SKM-1 (cell line): ENCODE data around the gene CUL1.

Experiments used
- DNase-seq: peaks from one replicate; lab custom pipeline; 2025; ENCODE audit not compliant: unreplicated experiment; lab: John Stamatoyannopoulos, UW

CUL1 gene

DNA sequence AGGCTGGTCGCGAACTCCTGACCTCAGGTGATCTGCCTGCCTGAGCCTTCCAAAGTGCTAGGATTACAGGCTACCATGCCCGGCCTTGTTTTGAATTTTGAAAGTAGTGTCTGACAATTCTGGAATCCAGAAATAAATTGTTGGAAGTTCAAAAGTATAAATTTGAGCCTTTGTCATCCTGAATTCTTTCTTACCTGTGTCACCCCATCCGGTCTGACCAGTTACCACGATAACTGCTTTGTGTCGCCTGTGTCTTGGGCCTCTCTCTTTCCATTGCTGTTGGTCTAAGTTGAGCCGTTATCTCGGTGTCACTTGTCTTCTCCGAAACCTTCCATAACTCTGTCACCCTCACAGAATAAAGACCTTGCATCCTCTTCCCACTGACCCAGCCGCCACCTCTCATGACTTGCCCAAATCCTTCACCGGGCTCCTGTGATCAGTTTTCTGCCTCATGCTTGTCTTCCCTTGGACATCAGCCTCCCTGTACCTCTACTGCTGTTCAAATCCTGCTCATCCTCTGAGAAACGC lies 18.6 kb downstream of the CUL1 start:
- DNase-seq: no peak

DNA sequence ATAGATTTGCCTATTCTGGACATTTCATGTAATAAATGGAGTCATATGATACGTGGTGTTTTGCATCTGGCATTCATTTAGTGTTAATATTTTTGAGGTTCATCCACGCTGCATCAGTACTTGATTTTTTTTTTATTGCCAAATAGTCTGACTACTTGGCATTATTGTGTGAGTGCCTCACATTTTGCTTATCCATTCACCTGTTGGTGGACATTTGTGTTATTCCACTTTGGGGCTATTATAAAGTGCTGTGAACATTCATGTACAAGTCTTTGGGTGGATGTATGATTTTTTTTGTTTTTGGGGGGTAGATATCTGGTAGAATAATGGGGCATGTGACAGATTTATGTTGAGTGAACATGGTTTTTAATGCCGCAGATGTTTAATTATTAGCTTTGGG lies 19.7 kb downstream of the CUL1 start:
- DNase-seq: no peak

DNA sequence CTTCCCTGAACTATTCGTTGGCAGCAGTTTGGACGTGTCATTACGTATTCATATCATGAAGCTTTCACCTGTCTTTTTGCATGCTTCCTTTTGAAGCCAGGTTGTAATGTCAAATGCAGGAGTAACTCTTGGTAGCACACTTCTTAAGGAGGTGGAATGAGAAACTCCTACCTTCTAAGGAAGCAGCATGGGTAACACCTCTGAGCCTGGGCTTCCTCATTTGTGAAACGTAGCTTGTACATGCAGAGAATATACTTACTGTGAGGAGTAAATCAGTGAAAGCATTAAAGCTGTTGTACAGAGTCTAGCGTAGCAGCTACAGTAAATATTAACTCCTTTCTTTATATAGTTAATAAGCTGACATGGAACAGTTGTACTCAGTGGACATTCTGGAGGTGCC lies 21.1 kb downstream of the CUL1 start:
- no peak for DNase-seq

DNA sequence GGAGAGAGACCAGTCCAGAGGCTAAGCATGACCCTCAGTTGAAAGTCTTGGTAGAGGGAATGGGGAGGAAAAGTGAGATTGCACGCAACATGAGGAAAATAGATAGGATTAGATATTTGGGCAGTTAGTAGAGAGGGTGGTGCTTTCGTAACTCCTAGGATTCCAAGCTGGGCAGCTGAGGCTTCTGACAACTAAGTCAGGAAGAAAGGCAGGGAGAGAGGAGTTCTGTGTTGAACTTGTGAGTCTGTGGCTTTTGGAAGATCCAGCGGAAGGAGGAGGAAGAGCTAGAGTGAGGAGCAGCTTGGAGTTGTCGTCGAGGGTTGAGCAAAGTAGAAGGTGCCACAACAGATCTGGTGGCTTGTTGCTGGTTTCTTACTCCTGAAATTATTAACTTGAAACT lies 21.8 kb downstream of the CUL1 start:
- no peak for DNase-seq

DNA sequence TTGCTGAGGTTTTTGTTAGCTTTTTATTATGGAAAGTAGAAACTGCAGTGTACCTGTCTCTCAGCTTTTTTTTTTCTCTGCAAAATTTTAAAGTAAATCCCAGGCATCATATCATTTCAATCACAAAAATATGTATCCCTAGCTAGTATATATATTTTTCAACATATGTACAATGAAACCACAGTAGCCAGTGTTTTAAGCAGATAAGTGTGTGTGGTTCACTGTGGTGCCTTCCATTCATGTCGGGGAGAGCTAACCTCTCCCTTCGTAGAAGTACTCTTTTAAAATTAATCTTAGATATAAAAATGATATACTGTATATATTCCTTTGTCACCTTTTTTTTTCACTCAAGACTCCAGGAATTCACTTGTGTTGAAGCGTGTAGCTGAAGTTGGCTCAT lies 22.7 kb downstream of the CUL1 start:
- no peak for DNase-seq

DNA sequence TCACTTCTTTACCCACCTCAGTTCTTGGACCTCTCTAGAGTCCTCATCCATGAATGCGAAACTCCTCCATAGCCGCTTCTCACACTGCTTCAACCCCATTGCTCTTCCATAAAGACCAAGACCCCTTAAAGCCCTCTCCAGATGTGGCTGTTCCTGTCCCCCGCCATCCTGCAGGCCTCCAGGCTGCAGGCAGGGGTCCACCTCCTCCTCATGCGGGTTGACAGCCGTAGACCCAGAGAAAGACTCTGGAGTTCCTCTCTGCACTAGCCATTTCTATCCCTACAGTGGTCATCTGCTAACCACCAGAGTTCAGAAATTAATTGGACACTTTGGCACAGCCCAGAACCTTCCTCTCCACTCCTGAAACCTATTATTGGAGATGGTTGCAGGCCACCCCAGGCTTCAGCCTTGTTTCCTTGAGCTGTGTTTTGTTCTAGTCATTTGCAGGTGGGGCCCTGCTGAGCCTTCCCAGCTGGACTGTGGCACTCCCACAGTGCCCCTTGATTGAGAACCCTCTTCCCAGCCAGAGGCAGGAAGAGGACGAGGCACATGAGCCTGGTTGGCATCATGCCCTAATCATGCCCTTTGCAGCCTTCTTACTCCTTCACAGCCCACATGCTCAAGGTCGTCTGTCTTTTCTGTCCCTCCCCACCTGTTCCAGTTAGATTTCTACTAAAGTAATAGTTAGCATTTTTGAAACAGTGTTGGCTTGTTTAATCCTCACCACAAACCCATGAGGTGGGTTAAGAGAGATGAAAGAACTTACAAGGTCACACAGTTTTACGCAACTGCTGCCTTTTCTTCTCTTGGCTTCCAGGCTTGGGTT lies 23.9 kb downstream of the CUL1 start:
- DNase-seq: no peak

DNA sequence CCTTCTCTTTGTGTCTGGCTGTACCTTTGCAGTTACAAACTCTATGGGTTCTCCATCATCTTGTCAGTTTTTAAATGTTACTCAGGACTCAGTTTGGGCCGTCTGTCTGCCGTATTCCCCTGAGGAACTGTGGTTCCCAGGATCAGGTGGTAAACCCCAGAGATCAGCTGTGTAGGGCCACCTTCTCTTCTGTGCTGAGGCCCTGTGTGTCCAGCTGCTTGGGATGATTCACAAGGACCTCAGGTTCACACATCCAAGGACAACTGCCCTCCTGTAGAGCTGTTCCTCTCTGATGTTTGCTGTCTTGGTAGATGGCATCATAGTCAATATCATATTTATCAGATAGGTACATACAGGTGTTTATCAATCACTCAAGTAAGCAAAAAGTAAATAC lies 24.5 kb downstream of the CUL1 start:
- DNase-seq: no peak

DNA sequence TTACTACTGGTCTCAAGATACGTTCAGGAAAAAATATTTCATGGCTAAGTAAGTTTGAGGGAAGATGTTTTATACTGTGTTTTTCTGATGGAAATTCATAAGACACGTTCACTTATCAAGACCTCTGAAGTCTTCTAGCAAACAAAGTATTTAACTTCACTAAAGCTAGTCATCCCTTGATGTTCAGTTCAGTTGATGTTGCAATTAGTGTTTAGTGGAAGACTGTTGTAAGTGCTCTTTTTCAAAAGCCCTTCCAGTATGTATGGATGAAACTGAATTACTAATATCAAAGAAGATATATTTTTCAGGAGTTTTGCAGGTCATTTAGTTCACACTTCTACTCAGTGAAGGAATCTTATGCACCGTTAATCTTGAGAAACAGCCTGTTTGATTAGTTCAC lies 25.1 kb downstream of the CUL1 start:
- no peak for DNase-seq

DNA sequence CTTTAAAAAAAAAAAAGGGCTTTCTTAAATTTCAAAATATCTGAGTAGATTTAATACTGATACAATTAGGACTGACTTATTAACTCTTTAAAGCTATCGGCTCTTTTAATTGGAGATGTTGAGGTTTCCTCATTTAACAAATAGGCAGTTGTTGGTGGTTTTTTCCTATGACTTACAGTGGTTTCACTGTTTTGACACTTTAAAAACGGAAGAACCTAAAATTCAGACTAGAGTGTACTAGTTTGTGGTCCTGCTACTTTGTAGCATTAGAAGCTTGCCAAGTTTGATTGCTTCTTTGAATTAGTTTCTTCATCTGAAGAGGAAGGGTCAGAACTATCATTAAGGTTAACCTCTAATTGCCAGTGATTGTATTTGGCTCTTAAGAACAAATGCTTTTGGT lies 27.7 kb downstream of the CUL1 start:
- DNase-seq: no peak

DNA sequence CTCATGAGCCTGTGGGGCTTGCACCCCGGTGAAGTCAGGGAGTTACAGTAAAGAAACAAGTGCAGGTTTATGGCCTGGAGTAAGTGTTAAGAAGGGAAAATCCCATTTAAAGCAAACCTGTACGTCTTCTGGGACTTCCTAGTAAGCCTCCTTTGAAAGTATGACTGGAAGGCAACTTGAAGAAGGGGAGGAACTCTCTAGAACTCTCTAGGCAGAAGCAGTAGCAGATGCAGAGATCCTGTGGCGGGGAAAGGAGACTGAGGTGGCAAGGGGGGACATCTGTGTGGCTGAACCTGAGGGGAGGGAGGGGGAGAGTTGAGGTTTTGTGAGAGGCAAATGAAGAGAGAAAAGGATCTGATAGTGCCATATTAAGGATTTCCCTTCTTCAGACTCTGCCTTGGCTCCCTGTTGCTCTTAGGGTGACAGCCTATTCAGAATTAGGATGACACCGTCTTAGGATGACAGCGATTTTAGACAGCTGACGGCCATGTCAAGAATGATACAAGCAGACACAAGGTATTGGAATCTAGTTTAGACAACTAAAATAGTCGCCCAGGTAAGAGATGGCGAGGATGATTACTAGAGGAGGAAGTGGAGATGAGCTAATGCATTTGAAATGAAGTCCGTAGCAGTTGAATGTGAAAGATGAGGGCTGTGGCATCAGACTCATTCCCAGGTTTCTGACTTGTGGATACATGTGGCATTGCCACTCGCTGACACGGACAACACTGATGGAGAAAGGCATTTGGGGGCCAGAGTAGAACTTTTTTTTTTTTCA lies 29.0 kb downstream of the CUL1 start:
- no peak for DNase-seq

DNA sequence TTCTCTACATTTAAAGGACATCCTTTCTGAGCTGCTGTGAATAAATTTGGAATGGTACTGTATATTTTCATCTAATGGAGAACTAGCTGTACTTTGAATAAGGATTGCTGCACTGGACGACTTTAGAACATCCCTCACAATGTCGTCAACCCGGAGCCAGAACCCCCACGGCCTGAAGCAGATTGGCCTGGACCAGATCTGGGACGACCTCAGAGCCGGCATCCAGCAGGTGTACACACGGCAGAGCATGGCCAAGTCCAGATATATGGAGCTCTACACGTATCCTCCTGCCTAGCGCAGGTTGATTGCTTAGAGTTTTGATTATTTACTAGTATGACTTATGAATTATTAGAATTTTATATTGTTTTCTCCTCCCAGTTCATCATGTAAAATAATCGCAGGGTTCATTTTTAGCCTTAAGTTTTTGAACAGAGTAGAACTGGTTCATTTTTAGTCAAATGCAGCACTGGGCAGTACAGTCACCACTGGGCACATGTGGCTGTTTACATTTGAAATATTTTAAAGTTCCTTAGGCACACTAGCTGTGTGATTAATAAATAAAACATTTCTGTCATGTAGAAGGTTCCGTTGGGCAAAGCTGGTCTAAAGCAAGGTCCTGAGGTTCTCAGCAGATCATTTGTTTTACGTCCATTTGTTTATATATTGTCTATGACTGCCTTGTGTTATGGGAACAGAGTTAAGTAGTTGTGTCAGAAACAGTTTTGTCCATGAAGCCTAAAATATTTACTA lies 31.5 kb downstream of the CUL1 start:
- DNase-seq: no peak

DNA sequence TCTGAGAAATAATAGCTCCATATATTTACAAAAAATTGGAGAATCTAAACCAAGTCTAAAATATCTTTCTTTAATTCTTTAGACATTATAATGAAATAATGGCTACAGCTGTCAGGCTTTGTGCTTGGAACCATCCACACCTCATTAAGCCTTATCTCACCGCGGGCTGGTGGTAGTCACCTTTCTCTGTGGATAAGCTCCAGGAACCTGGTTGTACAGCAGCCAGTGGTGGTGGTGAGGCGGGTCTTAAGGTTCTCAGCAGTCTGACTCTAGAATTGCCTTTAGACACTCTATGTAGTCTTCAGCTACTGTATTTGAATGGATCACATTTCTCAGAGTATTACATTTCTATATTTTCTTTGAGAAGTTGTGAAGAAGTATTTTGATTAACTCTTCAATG lies 34.2 kb downstream of the CUL1 start:
- no peak for DNase-seq

DNA sequence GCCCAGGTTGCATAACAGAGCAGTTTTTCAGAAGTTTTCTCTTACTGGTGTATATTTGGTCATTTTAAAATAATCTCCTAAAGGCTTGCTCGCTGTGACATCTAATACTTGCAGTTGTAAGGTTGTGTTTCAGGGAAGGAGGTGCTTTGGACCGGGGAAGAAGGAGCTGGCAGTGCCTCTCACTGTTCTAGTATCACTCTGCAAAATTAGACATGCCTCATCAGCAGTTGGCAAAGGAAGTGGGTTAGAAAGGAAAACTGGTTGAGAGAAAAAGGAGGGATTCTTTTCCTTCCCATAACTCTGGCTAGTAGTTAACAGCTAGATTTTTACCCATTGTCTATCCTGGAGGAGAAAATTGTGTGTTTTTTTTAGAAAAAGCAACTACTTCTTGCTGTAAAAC lies 34.8 kb downstream of the CUL1 start:
- DNase-seq: no peak

DNA sequence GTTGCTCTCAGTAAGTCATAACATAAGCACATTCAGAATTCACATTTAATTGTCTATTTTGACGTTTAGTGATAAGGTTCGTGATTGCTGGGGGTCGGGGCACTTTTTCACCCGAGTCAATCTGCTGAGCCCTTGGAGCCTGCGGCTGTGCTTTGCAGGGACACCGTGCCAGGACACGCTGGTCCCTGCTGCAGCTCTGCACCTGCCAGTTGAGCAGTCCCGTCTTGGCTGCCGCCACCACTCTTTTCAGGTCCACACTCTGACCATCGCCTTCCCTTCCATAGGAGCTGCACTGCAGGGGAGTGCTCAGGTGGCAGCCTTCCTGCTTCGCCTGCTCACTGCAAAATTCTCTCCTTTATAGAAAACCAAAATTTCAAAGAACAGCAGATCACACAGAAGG lies 36.4 kb downstream of the CUL1 start:
- DNase-seq: no peak

DNA sequence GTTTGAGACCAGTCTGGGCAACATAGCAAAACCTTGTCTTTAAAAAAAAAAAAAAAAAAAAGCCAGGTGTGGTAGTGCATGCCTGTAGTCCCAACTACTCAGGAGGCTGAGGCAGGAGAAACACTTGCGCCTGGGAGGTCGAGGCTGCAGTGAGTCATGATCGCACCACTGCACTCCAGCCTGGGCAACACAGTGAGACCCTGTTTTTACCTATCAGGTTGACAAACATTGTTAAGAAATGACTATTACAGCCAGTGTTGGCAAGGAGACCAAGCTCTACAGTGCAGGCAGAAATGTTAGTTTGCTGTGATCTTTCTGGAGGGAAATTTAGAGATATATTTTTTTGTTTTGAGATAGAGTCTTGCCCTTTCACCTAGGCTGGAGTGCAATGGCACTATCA lies 37.3 kb downstream of the CUL1 start:
- no peak for DNase-seq

DNA sequence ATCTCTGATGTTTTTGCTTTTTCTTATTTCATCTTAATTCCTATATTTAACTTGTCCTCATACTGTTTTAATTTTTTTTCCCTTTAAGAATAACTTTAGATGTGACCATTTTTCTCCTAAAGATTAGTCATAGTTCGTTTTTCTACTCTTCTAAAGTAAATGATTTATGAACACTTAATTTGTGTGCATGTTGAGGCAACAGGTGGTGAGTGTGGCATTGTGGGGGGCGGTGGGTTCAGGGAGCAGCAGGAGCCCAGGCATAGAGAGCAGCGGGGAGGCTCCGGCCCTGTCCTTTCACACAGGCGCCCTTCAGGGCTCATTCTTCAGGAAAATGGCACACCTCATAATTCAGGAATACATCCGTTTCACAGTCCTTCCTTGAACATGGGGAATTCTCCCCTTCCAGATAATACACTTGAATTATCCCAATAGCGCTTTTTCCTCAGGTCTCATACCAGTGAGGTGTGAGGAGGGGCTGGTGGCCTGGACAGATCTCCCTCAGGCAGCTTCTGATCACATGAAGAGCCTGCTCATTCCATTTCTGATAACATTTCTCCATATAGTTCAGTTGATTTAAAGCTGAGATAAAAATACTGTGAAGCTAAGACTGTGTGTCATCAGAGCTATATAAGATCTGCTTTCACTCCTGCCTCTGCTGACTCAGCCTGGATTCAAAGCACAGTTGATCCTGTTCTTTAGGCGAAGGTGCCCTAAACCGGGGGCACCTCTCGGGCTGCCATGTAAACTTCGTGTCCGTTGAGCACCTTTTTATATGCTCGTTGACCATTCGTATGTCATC lies 40.2 kb downstream of the CUL1 start:
- no peak for DNase-seq

DNA sequence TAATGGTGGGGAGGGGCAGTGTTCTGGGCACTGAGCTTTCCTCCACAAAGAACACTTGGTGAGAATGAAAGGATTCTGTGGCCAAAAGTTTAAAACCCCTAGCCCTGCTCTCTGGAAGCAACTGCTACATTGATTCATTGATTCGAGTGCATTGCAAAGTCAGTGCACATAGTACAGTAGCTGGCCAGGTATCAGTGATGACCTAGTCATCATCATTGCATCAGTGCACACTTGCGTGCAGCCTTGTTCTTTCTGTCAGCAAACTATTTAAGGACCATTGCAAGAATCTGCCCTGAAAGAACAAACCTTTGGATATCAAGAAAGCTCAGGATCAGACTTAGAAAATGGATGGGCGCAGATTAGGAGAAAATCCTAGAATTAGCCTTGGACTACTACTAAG lies 47.4 kb downstream of the CUL1 start:
- no peak for DNase-seq

DNA sequence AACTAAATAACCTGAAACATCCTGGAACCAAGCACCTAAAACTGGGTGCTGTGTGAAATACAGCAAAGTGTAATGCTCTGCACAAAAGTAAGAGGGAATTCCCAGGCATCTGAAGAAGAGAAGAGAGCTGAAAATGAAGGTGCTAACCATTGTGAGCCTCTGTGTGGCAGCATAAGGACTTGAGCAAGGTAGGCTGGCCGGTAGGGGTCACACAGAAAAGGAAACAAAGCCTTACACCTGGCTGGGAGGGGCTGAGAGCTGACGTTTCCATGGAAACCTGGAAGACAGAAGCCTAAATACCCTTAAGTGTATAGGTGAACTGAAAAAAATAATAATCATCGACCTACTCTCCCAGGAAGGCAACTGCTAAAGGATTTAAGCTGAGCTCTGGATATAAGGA lies 48.6 kb downstream of the CUL1 start:
- DNase-seq: no peak

DNA sequence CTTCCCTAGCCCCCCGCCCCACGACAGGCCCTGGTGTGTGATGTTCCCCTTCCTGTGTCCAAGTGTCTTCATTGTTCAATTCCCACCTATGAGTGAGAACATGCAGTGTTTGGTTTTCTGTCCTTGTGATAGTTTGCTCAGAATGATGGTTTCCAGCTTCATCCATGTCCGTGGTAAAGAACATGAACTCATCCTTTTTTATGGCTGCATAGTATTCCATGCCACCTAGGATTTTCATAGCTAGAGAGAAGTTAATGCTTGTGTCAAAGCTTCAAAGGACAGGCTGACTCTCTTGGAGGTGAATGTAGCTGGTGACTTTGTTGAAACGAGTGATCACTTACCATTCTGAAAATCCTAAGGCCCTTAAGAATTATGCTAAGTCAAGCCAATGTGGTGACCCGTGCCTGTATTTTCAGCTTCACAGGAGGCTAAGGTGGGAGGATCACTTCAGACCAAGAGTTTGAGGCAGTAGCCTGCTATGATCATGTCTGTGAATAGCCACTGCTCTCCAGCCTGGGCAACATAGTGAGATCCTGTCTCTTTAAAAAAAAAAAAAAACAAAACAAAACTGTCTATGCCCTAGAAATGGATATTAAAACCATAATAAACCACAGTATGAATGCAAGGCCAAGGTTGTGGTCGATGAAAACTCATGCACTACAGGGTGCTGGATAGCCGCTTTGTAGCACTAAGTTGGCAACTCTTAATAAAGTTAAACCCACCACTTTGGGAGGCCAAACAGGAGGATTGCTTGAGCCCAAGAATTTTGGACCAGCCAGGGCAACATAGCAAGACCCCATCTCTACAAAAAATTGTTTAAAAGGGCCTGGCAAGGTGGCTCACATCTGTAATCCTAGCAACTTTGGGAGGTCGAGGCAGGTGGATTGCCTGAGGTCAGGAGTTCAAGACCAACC lies 52.0 kb downstream of the CUL1 start:
- DNase-seq: no peak

DNA sequence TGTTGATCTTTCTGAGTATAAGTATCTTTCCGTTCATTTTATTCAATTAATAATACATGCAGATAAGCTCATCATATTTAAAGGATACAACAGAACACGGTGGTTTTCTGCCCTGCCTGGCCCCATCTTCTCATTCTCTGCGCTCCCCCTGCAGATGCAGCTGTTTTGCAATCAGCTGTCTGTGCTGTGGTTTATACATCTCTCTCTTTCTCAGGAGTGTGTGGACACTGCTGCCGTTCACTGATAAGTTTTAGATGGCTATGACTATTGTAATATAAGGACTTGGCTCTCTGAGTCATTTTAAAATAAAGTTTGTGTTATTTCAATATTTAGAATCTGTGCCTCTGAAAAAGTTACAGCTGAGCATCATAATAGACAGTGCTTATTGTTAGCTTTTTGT lies 54.5 kb downstream of the CUL1 start:
- DNase-seq: no peak
